T-helper 1 cell (primary cell): Measurements from ENCODE around the gene LLCFC1.

ENCODE experiments used
- DNase-seq, 5 donors: peaks; one replicate each; pipeline ENCODE4 v3.0.0-alpha.2; 2012 to 2020

LLCFC1 gene

DNA sequence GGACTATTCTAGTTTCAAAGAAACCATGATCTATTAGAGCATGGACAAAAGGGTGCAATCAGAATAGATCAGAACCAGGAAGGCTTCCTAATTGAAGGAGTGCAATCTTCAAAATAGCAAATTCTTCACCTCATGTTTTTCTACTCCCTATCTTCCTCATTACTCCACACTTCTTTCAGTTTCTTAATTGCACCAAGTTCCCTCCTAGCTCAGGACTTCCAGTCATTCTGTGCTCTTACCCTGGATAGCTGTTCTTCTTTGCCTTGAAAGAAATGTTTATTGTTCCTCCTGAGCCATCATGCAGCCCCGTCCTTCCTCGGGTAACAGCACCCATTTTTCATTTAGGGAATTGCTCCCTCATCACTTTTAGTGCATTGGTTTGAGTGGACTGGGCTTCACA lies 28.8 kb upstream of the LLCFC1 start:
- DNase-seq: no peak

DNA sequence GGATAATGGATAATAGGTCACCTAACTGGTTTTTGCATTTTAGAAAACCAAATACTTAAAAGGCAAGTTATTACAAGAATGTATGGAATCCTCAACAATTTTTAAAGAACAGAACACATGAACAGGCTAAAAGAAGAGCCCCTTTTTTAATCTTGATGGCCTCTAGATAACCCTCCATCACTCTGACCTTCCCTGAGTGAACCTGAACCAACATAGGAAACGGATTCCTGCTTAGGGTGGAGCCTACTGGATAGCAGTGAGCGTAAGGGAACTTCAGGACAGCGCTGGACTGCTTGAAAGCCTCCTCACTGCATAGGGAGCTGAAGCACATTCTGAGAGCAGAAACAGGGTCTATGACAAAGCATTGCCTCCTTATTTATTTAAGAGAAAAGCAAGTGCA lies 26.2 kb upstream of the LLCFC1 start:
- no peak for DNase-seq

DNA sequence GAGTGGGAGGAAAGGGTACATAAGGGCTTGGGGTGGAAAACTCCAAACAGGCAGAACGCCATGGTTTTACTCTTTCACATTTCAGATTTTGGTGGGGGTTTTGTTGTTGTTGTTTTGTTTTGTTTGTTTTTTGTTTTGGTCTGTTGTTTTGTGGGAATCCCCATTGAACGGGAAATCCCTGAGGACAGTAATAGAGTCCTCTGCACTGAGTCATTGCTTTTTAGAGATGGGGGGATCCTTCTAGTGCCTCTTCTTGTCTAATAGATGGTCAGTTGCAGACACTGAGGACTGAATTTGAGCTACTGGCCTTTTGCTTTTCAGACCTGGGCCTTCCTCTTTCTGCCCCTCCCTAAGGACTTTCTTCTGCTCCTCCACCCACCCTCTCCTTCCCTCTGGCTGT lies 25.7 kb upstream of the LLCFC1 start:
- DNase-seq: no peak

DNA sequence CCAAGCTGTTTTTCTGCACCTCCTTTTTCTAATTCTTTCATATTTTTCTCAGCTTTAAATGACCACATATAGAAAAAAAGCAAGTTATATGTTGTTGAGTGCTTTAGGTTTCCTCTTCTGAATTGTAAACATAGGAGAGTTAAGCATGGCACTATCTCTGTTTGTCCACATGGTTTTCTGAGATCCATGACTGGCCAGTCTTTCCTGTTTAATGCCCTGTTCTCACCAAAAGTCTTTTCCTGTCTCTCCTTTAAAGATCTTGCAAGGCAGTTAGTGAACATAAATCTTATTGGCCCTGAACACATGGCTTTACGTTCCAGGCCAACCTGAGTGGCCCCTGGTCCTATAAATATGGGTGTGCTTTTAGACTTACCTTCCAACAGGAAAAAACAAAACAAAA lies 25.2 kb upstream of the LLCFC1 start:
- DNase-seq: no peak

DNA sequence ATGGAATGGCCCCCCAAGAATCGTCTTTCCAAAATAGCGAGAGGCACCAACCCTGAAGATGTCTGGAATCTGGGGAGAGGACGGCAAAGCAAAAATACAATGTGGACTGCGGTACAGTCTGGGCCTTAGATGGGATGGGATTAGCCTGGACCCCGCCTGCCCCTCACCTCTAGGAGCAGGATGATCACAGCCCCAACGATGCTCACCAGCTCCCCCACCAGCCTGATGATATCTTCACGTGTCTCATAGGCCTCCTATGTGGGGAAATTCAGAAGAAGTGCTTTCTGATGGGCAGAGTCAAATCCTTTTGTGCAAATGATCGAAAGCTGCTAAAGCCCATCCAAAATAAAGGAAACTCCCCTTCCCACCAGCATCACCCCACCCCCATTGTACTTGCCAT lies 24.0 kb upstream of the LLCFC1 start:
- no peak for DNase-seq

DNA sequence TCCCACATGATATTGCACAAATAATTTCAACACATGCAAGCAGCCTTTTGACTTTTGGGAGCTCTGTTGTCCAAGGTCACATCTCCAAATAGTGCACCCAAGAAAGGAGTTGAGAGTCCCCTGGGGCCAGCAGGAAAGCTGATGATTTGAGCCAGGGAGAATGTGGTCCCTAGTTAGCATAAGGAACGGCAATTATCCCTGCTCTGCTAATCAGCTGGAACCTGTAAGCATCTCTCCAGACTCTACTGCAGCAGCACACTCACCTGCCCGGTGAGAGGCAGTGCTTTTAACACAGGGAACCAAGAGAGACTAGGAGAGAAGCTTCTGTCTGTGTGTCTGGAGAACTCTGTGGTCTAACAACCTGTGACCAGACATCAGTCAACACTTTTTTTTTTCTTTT lies 22.8 kb upstream of the LLCFC1 start:
- no peak for DNase-seq

DNA sequence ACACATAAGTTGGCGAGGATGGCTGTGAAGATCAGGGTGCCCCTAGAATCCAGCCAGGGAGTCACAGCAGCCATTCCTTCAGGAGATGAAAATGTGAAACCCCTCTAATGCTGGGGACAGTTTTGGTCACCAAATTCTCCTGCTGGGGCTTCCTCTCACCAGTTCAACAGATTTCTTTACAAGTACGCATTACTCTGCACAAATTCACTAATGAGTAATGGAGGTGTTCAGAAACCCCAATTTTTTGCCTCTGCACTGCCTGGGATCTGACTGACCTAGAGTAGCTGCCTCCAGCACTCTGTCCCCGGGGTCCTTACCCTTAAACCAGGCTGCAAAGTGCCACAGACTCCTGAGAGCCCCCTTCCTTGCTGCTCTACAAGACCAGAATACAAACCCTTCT lies 21.8 kb upstream of the LLCFC1 start:
- no peak for DNase-seq

DNA sequence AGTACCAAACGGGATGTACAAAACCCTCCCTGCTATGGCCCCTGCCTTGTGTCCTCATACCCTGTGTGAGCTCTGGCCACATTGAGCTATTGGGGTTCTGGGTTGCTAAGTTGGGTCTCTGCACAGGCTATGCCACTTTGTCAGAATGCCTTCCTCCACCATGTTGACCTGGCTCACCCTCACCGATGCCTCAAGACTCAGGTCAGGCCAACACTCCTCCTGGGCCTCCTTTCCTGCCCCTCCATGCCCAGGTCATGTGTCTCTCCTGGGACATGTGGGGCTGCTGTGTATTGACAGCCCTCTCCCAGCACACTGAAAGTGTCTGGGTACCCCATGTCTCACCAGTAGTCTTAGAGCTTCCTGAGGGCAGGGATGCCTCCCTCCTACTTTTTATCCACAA lies 20.4 kb upstream of the LLCFC1 start:
- DNase-seq: no peak

DNA sequence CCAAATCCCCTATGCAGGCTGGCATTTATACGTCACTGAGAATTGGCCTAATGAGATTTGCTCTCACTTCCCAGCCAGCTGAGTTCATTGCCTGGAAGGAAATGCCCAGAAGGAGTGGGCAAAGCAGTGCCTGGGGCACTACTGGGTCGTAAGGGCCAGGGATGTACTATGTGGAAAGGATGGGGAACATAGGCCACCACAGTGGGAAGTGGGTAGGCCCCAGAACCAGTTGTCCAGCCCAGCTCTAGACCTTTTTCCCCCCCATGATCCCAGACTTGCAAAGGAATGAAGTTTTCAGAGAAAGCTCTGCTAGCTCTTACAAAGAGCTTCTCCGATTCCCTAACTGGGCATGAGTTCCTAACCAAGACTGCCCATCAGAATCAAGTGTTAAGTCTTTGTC lies 19.6 kb upstream of the LLCFC1 start:
- no peak for DNase-seq

DNA sequence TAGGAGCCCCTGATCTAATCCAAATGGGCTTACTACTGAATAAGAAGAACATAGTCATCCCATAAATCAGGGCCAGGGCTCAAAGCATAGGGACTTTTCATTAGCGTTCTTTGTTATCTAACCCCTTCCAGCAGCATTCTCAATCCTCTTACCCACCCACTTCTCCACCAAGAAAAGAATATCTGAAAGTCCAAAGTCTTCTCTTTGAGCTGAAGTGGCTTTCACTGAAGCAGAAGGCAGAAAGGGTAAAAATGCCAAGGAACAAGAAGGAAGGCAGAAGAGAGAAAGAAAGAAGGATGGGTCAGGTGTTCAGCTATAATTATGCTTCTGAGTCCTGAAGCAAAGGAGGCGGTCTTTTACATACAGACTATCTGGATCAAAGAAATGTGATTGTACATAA lies 15.9 kb upstream of the LLCFC1 start:
- no peak for DNase-seq

DNA sequence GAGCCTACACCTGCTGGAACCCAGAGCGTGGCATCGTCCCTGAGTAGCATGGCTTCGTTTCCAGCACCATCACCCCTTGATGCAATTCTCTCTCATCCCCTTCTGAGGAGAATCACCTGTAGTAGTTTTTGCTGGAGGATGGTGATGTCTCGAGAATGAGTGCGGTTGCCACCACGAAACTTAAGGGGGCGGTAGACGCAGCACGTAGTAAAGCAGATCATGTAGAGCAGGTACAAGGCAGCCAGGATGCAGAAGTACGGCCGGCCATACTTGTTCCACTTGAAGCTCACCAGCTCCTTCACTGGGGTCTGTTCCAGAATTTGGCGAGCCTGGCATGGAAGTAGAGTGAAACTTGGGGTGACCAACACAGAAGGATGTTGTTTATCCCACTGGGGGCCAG lies 13.9 kb upstream of the LLCFC1 start:
- DNase-seq: no peak

DNA sequence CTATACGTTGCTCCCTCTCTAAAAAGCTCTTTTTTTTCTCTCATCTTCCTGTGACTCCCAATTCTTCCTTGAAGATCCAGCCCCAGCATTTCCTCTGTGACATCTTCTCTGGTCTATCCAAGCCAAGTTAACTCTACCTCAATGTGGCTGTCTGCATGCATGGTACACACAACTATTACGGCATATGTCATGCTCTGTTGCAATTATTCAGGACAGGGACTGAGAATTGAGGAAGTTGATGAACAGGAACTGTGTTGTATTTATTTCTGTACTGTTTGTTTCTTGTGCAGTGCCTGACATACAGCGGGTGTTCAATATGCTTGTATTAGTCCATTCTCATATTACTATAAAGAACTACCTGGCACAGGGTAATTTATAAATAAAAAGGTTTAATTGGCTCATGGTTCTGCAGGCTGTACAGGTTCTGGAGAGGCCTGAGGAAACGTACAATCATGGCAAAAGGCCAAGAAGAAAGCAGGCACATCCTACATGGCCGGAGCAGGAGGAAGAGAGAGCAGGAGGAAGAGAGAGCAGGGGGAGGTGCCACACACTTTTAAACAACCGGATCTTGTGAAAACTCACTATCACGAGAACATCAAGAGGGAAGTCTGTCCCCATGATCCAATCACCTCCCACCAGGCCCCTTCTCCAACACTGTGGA lies 12.1 kb upstream of the LLCFC1 start:
- DNase-seq: no peak

DNA sequence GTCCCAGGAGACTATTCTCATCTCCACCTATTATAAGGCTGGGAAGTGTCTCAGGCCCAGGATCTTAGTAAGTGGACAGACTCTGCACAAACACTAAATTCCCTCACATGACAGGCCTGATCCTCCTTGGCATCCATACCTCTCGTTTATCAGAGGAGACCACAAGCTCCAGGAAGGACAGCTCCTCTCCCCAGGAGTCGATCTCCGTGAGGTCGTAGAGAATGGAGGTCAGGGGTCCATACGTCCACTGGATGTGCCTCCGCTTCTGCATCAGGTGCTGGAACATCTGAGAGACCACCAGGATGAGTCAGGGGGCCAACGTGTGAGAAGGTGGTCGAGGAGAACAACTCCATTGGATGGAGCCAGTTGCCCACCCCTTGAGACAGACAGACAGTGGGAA lies 11.3 kb upstream of the LLCFC1 start:
- DNase-seq: no peak

DNA sequence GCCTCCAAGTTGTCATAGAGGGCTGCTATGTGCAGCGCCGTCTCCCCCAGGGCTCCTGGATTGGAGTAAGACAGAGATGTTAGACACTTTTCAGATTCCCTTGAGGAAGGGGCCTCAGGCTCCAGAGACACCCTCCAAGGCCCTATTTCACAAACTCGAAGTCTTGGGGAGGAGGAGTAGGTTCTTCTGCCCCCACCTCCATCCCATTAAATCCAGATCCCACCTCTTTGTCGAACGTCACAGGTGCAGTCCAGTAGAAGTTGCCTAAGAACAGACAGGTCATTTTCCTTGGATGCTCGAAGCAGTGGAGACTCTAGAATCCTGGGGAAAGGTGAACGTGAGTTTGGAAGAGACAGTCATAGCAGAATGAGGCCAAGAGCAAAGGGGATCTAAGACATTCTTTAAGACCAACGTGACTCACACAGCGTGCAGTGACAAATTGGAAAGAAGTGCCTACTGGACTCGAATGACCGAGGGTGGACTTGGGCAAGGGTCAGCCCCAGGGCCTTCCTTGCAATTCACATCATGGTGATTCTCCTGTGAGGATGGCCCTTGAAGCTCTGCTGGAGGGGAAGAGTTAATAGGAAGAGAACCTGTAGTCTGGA lies 9.1 kb upstream of the LLCFC1 start:
- no peak for DNase-seq

DNA sequence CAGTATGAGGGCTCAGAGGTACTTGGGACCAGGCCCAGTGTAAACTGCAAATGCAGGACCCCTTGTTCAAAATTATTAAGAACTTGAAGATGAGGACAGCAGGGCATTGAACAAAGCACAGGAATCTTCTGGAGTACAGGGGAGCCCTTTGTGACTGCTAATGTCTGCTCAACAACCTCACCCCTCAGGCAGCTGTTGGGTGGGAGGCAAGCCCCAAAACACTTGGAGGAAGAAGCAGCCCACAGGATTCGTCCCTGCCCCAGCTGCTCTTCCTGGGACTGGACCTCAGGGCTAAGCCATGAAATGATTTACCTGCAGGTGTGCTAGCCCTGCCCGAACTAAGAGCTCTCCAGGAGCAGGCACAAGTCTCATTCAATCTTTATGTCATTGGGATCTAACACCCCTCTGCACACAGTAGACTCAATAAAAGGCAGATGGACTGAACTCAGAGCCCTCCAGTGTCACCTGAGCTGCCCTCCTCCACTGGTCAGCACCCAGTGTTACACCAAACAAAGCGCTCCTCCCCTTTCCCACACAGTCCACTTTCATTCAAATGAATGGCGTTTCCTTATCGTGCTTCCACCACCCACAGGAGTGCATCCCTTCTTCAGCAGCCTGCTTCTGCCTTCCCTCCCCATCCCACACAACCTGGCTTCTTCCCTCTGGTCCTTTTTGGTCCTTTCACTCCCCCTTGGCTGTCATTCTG lies 6.7 kb upstream of the LLCFC1 start:
- DNase-seq: no peak

DNA sequence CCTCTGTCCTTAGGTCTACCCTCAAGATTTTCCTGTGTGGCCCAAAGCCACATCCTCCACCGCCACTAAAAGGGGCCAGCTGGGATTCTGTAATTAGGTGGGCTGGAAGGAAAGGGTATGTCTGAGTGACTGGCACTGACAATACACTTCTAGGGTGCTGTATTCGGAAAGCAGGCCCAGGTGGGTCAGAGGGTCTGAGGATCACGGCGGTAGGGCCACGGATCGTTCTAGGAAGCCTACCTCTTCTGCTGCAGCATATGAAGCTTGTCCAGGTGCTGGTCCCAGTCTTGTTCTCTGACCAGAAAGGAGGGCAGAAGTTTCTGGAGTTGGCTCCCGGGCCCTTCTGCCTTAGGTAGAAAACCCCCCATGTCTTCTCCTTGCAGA lies 6.2 kb upstream of the LLCFC1 start:
- DNase-seq: no peak

DNA sequence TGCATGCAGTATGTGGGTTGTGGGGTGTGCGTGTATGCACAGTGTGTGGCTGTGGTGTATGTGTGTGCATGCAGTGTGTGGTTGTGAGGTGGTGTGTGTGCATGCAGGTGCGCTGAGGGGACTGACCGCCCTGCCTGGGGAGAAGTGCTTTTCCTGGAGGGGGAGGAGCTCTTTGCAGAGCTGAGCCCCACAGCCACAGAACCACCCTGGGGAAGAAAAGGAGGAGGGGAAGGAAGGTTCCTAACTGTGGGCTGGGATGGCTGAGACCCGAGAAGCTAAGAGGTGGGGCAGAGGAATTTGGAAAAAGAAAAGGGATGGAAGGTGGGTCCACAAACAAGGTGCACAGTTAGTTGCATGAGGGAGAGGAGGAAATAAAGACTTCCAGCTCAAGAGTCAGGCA lies 5.7 kb upstream of the LLCFC1 start, which contains the start of gene TRPV5:
TSS of gene TRPV5 (minus strand) at position 123 of the 400 bp plus-strand sequence. CDS start 287 bp downstream, outside the sequence.
- DNase-seq: no peak

DNA sequence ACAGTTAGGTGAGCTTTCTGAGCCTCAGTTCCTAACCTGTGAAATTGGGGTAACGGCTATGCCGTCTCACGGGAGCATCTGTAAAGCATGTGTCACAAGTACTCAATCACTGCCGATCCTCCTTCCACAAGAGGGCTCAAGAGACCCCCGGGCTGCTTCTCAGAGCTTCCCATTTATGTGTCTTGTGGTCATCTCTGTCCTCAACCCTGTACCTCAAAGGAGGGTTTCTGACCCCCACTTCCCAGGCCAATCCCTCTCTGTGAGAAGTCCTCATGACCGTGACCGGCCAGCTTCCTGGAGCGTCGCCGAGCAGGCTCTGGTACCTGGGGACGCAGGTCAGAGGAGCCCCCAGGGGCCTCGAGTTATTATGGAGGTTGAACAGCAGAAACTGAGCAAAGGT lies 5.2 kb upstream of the LLCFC1 start:
- DNase-seq: no peak

DNA sequence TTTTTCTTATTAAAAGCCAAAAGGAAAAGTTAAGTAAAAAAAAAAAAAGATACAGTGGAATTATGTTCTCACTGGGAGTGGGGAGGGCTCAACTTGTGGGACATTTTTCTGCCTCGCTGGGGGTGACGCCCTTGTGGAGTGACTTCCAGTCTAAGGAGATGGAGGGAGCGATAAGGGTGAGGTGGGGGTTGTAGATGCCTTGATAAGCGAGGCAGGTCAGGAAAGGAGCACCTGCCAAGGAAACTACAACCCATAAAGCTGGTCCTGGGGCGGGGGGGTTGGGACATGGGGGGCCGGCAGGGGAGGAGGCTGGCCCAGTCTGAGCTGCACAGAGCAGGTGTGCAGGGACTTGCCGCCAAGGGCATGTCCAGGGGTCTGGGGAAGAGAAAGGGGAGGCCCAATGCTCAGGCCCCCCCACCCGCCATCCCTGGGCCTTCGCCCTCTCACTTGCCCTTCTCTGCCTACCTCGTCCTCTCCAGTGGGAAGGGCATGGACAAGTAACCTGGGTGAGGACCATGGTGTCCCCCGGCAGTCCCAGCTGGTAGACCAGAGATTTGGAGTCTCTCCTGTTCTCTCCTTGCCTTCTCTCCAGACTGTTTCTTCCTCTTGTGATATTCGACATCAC lies 3.2 kb upstream of the LLCFC1 start:
- no peak for DNase-seq

DNA sequence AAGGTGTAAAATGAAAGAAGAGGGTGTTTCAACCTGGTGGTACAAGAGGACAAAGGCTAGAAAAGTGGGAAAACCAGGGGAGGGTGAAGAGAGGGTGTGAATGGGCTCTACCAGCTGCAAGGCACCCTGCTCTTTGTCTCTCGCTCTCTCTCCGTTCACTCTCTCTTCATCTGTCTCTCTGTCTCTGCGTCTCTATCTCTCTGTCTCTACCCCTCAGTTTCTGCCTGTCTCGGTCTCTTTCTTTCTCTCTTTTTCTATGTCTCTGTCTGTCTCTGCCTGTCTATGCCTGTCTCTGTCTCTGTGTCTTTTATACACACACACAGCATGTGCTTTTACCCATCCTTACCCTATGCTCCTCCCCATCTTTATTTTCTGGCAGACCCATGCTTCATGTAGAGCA lies 673 bp upstream of the LLCFC1 start:
- no peak for DNase-seq

DNA sequence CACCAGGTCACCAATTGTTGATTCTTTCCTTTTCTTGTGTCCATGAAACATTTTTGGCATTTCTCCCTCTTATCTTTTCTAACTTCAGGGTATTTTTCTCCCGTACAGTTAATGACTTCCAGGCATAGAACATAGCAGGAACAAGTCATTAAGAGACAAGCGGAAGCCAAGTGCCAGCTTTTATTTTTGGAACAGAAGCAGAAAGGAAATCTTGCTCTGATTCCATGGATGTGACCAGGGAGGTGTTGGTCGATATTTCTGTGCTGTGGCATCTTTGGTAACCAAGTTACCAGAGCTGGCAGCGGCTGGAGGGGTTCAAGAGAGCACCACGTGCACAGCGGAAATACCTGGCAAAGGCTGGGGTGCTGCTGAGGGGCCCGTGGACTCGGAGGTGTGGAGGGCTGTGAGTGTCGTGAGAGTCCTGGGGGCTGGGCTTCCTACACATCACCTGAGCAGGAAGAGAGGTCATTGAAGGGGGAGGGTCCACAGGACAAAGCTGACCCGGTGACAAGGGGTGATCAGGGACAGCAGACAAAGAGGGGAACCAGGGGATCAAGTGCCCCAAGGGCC lies 1.8 kb downstream of the LLCFC1 start:
- DNase-seq: no peak

DNA sequence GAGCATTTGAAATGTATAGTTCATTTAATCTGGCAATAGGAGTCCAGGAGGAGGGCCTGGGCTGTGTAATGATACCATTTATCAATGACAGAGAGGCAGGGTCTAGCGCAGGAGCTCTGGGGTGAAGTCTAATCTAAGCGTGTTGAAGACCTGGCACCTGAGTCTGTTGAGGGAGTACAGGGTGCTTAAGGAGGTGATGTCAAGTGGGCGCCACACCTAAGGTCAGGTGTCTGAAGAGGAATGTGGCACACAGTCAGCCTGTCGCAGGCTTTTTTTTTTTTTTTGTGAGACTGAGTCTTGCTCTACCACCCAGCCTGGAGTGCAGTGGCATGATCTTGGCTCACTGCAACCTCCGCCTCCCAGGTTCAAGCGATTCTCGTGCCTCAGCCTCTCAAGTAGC lies 2.3 kb downstream of the LLCFC1 start:
- no peak for DNase-seq

DNA sequence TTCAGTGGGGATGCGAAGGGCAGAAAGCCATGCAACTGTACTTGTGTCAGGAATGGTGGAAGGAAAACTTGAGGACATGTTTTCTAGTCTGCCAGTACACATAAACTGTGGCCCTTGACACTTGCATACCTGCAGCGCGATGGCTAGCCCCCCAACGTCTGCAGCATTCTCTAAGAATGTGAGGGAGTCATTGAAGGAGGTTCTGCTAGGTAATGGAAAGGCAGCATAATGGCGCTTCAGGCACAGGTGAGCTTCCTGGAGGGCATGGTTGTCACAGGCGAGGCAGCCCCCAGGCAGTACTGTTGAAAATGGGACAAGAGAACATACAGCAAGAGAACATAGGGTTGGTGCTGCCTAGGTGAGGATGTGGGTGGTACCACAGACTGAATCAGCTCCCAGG lies 3.5 kb downstream of the LLCFC1 start:
- DNase-seq: no peak
